ENCODE measurements around the gene SLC6A20. TPM values are rescaled to one million over a fixed set of nuclear protein-coding genes. Genes with fewer than 3 reads are reported as not detected.

SLC6A20 gene
- total RNA-seq, 4 donors from 2014 or later: 0.16 to 1.1 (median 0.26) TPM

DNA sequence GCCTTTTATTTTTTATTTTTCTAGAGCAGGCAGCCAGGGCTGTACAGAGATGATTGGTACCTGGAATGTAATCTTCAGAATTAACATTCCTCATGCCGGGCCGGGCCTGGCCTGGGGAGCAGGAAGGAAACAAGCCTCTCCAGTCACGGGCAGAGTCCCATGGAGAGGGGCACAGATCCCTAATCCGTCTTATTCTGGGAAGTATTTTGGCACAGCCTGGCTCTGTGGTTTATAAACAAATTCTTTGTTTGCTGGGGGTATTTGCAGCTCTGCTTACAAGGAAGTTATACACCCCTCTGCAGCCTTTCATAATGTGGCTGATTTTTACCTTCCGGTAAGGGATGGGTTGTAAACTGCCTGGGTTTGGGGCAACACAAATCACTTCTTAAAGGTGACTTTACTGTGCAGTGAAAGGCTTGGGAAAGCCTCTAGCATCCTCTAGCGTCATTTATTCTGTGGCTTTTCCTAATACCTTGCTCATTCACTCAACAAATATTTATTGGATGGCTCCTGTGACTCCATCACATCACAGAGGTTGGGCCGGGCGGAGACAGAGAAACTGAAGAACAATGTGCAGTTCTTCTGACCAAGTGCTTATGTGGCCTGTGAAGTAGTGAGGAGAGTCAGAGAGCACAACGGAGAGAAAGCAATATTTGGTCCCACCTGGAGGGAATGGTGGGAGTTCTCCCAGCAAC is 2.7 kb downstream of the SLC6A20 start:
- Histone ChIP-seq H3K4me1 (peaks cover 0 to 15% (median 4%) of the 10 kb centered on the region in 3 donors), H3K27me3 (peaks cover 54% of the 10 kb centered on the region), H3K4me3 (no peak overlapping the region), H3K36me3 (no peaks in the 10 kb centered on the region), H3K27ac (no peak overlapping the region), H3K9me3 (peaks cover 0 to 16% (median 0%) of the 10 kb centered on the region in 3 donors)
- no peak for TF ChIP-seq POLR2AphosphoS5 (IDR thresholded peaks at IDR 0.05)
- no peak for TF ChIP-seq EP300 (IDR thresholded peaks at IDR 0.05)
- TF ChIP-seq CTCF (IDR thresholded peaks at IDR 0.05): no peak
- TF ChIP-seq POLR2A (IDR thresholded peaks at IDR 0.05): no peak
- no peak for ATAC-seq
- WGBS, 2 donors (ENCODE audit: low coverage in 1 of 2): 61 to 73% methylated on average over 3 to 6 of the region's 9 CpGs

DNA sequence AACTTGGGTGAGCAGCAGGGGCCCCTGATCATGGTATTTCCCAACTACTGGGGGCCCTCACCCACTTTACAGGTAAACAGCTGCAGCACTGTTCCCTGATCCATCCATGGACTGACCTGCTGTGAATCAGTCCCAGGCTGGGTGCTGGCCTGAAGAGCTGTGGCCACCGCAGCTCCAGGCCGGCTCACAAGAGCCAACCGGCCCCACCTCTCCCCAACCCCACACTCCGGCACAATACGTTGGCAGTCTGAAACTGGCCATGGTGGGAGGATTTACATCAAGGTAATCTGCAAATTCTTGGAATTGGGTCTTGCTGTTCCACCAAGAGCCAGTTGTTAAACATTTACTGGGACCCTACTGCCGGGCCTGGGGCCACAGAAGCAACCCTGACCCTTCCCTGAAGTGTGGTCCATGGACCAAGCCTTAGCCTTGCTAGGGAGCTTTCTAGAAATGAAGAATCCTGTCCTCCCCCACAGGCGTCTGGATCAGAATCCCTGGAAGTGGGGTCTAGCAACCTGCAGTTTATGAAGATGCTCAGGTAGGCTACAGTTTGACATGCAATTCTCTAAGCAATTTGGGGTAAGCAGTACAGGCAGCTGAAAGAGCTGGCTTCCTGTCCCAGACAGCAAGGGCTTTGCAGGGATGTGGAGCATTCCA is 3.7 kb downstream of the SLC6A20 start:
- TF ChIP-seq EP300 (IDR thresholded peaks at IDR 0.05): no peak
- no peak for TF ChIP-seq POLR2A (IDR thresholded peaks at IDR 0.05)
- no peak for TF ChIP-seq CTCF (IDR thresholded peaks at IDR 0.05)
- no peak for TF ChIP-seq POLR2AphosphoS5 (IDR thresholded peaks at IDR 0.05)
- no peak overlapping the region for H3K27ac ChIP-seq
- H3K36me3 ChIP-seq: no peaks in the 10 kb centered on the region
- peaks cover 0 to 18% (median 0%) of the 10 kb centered on the region in 3 donors for H3K9me3 ChIP-seq
- no peak overlapping the region for H3K4me3 ChIP-seq
- no peak for ATAC-seq
- 79 to 100% methylated on average over 1 to 2 of the region's 7 CpGs for whole genome bisulfite sequencing, 2 donors (ENCODE audit: low coverage in 1 of 2)
- H3K4me1 ChIP-seq: peaks cover 0 to 15% (median 4%) of the 10 kb centered on the region in 3 donors
- H3K27me3 ChIP-seq: peaks cover 44% of the 10 kb centered on the region

DNA sequence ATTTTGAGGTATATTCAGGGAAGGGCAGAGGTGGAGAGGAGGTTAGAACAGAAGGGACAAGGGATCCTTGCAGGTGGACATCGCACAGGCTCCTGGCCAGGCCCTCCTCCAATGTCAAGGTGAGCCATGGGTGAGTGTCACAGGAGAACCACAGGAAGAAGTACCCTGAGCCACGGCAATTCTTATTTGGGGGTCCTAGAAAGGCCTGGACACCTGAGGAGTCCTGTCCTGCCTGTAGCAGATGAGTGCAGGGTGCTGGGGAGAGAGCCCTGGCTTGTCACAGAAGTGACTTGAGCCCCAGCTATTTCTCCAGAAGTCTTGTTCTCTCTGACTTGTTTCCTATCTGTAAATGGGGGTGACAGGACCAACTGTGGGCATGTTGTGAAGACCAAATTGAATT is 4.3 kb downstream of the SLC6A20 start:
- peaks cover 38% of the 10 kb centered on the region for H3K27me3 ChIP-seq
- WGBS, 2 donors (ENCODE audit: low coverage in 1 of 2): 92 to 100% methylated on average over 1 to 2 of the region's 2 CpGs
- no peak for ATAC-seq
- TF ChIP-seq CTCF (IDR thresholded peaks at IDR 0.05): no peak
- no peak for TF ChIP-seq POLR2A (IDR thresholded peaks at IDR 0.05)
- no peak for TF ChIP-seq POLR2AphosphoS5 (IDR thresholded peaks at IDR 0.05)
- no peak for TF ChIP-seq EP300 (IDR thresholded peaks at IDR 0.05)
- peaks cover 0 to 18% (median 0%) of the 10 kb centered on the region in 3 donors for H3K9me3 ChIP-seq
- no peak overlapping the region for H3K27ac ChIP-seq
- no peak overlapping the region for H3K4me3 ChIP-seq
- peaks cover 0 to 15% (median 4%) of the 10 kb centered on the region in 3 donors for H3K4me1 ChIP-seq
- H3K36me3 ChIP-seq: no peaks in the 10 kb centered on the region

GRCh38 chr3:45790596-45790995 is 5.7 kb downstream of the SLC6A20 start:
- 61 to 63% methylated on average over 2 of the region's 2 CpGs for WGBS, 2 donors (ENCODE audit: low coverage in 1 of 2)
- H3K27ac ChIP-seq: no peak overlapping the region
- peaks cover 24% of the 10 kb centered on the region for H3K27me3 ChIP-seq
- peaks cover 0 to 3% (median 0%) of the 10 kb centered on the region in 3 donors for H3K4me1 ChIP-seq
- H3K36me3 ChIP-seq: no peaks in the 10 kb centered on the region
- TF ChIP-seq POLR2A (IDR thresholded peaks at IDR 0.05): no peak
- TF ChIP-seq EP300 (IDR thresholded peaks at IDR 0.05): no peak
- TF ChIP-seq CTCF (IDR thresholded peaks at IDR 0.05): no peak
- TF ChIP-seq POLR2AphosphoS5 (IDR thresholded peaks at IDR 0.05): no peak
- no peak for ATAC-seq
- no peak overlapping the region for H3K4me3 ChIP-seq
- H3K9me3 ChIP-seq: peaks cover 0 to 18% (median 0%) of the 10 kb centered on the region in 3 donors

Measured in gastroesophageal sphincter (tissue), 4 donors.